Kidney tubule cell (primary cell): ENCODE measurements around the gene SLC24A3.

Experiments
- DNase-seq: peaks from one replicate; pipeline ENCODE4 v3.0.0-alpha.2; 2018; ENCODE audit warnings: low spot score

Gene SLC24A3

GRCh38 chr20:19302714-19303113 lies 90.3 kb downstream of the SLC24A3 start:
- DNase-seq: no peak

- no peak for DNase-seq
Observed at GRCh38 chr20:19304389-19304788, 91.9 kb downstream of the SLC24A3 start.

- DNase-seq: no peak
Observed at GRCh38 chr20:19304886-19305415, 92.5 kb downstream of the SLC24A3 start.

- DNase-seq: no peak
Observed at GRCh38 chr20:19308146-19308545, 95.7 kb downstream of the SLC24A3 start.

GRCh38 chr20:19310541-19310940 lies 98.1 kb downstream of the SLC24A3 start:
- DNase-seq: no peak

- DNase-seq: no peak
Observed at GRCh38 chr20:19313342-19314069, 101.1 kb downstream of the SLC24A3 start.

GRCh38 chr20:19314621-19315020 lies 102.2 kb downstream of the SLC24A3 start:
- no peak for DNase-seq

GRCh38 chr20:19317237-19318069 lies 105.0 kb downstream of the SLC24A3 start:
- no peak for DNase-seq

GRCh38 chr20:19318610-19319009 lies 106.2 kb downstream of the SLC24A3 start:
- DNase-seq: no peak

- DNase-seq: no peak
Observed at GRCh38 chr20:19320005-19320404, 107.6 kb downstream of the SLC24A3 start.

- no peak for DNase-seq
Observed at GRCh38 chr20:19321176-19321575, 108.7 kb downstream of the SLC24A3 start.

GRCh38 chr20:19322061-19322985 lies 109.9 kb downstream of the SLC24A3 start:
- no peak for DNase-seq

GRCh38 chr20:19327401-19327800 lies 115.0 kb downstream of the SLC24A3 start:
- no peak for DNase-seq

- DNase-seq: no peak
Observed at GRCh38 chr20:19328676-19329075, 116.2 kb downstream of the SLC24A3 start.

GRCh38 chr20:19330038-19330437 lies 117.6 kb downstream of the SLC24A3 start:
- DNase-seq: no peak

GRCh38 chr20:19330731-19331130 lies 118.3 kb downstream of the SLC24A3 start:
- DNase-seq: no peak

- DNase-seq: no peak
Observed at GRCh38 chr20:19333563-19333962, 121.1 kb downstream of the SLC24A3 start.

GRCh38 chr20:19335341-19335740 lies 122.9 kb downstream of the SLC24A3 start:
- DNase-seq: no peak

GRCh38 chr20:19335916-19336315 lies 123.5 kb downstream of the SLC24A3 start:
- DNase-seq: no peak

GRCh38 chr20:19336631-19337030 lies 124.2 kb downstream of the SLC24A3 start:
- DNase-seq: no peak

- DNase-seq: no peak
Observed at GRCh38 chr20:19338380-19338779, 125.9 kb downstream of the SLC24A3 start.

- no peak for DNase-seq
Observed at GRCh38 chr20:19338960-19339359, 126.5 kb downstream of the SLC24A3 start.
